PC-9 (cell line): Measurements from ENCODE around the gene ASTN2. TPM values are rescaled to one million over a fixed set of nuclear protein-coding genes. Genes with fewer than 3 reads are reported as not detected.

ENCODE experiments used
- BruUV-seq: library from RNA; stranded (reverse); fragments of 400-500 nt; replicated peaks from 2 replicates; lab custom pipeline; 2021; lab: Mats Ljungman, UMichigan
- CTCF ChIA-PET: fragments of 300-600 bp; sonication (Branson Sonifier 250); formaldehyde crosslinking; loops from one replicate; lab custom pipeline; 2022; ENCODE audit warnings: antibody characterized with exemption; lab: Charles Lee
- POLR2A ChIA-PET: fragments of 300-600 bp; sonication (Branson Sonifier 250); formaldehyde crosslinking; loops from one replicate; lab custom pipeline; 2022; ENCODE audit warnings: antibody characterized with exemption; ENCODE audit not compliant: unreplicated experiment; lab: Charles Lee
- DNase-seq, 2 experiments: peaks; one replicate each; pipeline versions ENCODE4 v3.0.0 to v3.0.0-alpha.2; 2015 to 2022; ENCODE audit warnings: mixed read lengths in 1 of 2
- H2AFZ ChIP-seq: fragments of 200-600 bp; sonication (generic); 2 replicates; pipeline ENCODE4 v1.8.1; 2017; ENCODE audit warnings: antibody characterized with exemption
- H3F3A ChIP-seq: fragments of 200-600 bp; sonication (generic); 2 replicates; pipeline ENCODE4 v1.8.1; 2017; ENCODE audit warnings: antibody characterized with exemption, mild to moderate bottlenecking, low read depth; ENCODE audit not compliant: insufficient read depth
- H3K27ac ChIP-seq: fragments of 200-600 bp; sonication (generic); 2 replicates; pipeline ENCODE4 v1.6.1; 2016; ENCODE audit warnings: mixed run types
- H3K27me3 ChIP-seq: fragments of 200-600 bp; sonication (generic); 2 replicates; pipeline ENCODE4 v1.6.1; 2016; ENCODE audit warnings: low read depth, mixed run types; ENCODE audit not compliant: insufficient read depth
- H3K36me3 ChIP-seq: fragments of 200-600 bp; sonication (generic); 2 replicates; pipeline ENCODE4 v1.6.1; 2016; ENCODE audit warnings: low read depth, mixed run types
- H3K4me1 ChIP-seq: fragments of 200-600 bp; sonication (generic); replicated peaks from 2 replicates; pipeline ENCODE4 v1.6.1; 2016; ENCODE audit warnings: mixed run types; ENCODE audit not compliant: insufficient read depth
- H3K4me2 ChIP-seq: fragments of 200-600 bp; sonication (generic); 2 replicates; pipeline ENCODE4 v1.6.1; 2017; ENCODE audit warnings: mixed run types
- H3K4me3 ChIP-seq: fragments of 200-600 bp; sonication (generic); 2 replicates; pipeline ENCODE4 v1.6.1; 2016; ENCODE audit warnings: mixed run types
- H3K79me2 ChIP-seq: fragments of 200-600 bp; sonication (generic); 2 replicates; pipeline ENCODE4 v1.6.1; 2017; ENCODE audit warnings: low read depth, mixed run types
- H3K9me2 ChIP-seq: fragments of 200-600 bp; sonication (generic); 2 replicates; pipeline ENCODE4 v1.8.1; 2017; ENCODE audit warnings: mild to moderate bottlenecking; ENCODE audit not compliant: insufficient read depth
- H3K9me3 ChIP-seq: fragments of 200-600 bp; sonication (generic); 2 replicates; pipeline ENCODE4 v1.8.1; 2016; ENCODE audit warnings: low read depth; ENCODE audit not compliant: insufficient read depth
- H4K20me1 ChIP-seq: fragments of 200-600 bp; sonication (generic); 2 replicates; pipeline ENCODE4 v1.8.1; 2017; ENCODE audit not compliant: insufficient read depth
- EZH2 ChIP-seq: fragments of 200-600 bp; sonication (generic); IDR thresholded peaks from 2 replicates; pipeline ENCODE4 v1.8.0; 2017; ENCODE audit warnings: antibody characterized with exemption, low read depth
- intact Hi-C: fragments of 100-400 bp; cut with micrococcal nuclease; formaldehyde crosslinking; loops from one replicate; pipeline ENCODE4 v1.10.0; 2022; ENCODE audit not compliant: unreplicated experiment
- total RNA-seq: library from RNA; stranded (reverse); gene quantifications from 2 replicates; pipeline ENCODE4 v1.2.3, GENCODE V29; 2021
- TF ChIP-seq, protein P1 (sequence below): fragments of 200-600 bp; sonication (generic); conservative IDR thresholded peaks from 2 replicates; pipeline ENCODE4 v1.6.1; 2017; ENCODE audit warnings: mixed run types, antibody characterized with exemption, mild to moderate bottlenecking, moderate library complexity

The ASTN2 gene
- total RNA-seq, 1 experiment from 2014 or later = 6.2 TPM

DNA sequence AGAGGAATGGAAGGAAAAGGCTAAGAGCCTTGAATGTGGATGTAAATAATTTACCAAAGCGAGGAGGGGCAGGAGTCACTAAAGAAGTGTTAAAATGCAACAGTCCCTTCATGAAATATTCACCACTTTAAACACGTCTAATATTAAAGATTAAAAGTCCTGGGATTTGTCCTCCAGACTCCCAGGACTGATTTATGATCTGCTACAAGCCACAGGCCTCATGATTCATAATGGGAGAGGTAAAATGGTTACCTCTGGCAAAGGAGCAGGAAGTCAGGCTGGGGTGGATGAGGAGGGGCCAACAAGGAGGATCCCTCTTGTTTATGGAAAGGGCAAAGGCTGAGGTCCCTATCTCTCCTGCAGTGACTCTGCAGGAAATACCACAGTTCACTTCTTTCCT, 435.4 kb downstream of the ASTN2 start:
- H3K9me2 ChIP-seq = no peaks in the 10 kb centered on the region
- H3K36me3 ChIP-seq = no peaks in the 10 kb centered on the region
- no peaks in the 10 kb centered on the region for H4K20me1 ChIP-seq
- POLR2A ChIA-PET = no interaction called here
- TF ChIP-seq EZH2 = no peak
- TF ChIP-seq, protein P1, sequence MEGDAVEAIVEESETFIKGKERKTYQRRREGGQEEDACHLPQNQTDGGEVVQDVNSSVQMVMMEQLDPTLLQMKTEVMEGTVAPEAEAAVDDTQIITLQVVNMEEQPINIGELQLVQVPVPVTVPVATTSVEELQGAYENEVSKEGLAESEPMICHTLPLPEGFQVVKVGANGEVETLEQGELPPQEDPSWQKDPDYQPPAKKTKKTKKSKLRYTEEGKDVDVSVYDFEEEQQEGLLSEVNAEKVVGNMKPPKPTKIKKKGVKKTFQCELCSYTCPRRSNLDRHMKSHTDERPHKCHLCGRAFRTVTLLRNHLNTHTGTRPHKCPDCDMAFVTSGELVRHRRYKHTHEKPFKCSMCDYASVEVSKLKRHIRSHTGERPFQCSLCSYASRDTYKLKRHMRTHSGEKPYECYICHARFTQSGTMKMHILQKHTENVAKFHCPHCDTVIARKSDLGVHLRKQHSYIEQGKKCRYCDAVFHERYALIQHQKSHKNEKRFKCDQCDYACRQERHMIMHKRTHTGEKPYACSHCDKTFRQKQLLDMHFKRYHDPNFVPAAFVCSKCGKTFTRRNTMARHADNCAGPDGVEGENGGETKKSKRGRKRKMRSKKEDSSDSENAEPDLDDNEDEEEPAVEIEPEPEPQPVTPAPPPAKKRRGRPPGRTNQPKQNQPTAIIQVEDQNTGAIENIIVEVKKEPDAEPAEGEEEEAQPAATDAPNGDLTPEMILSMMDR = no peak
- no peak for DNase-seq
- no peaks in the 10 kb centered on the region for H3F3A ChIP-seq
- peaks cover 18% of the 10 kb centered on the region for H3K4me1 ChIP-seq
- H3K9me3 ChIP-seq = no peaks in the 10 kb centered on the region
- H2AFZ ChIP-seq = no peak overlapping the region
- no TSS peak for BruUV-seq
- no peak overlapping the region for H3K27ac ChIP-seq
- CTCF ChIA-PET = no interaction called here
- H3K27me3 ChIP-seq = no peaks in the 10 kb centered on the region
- H3K79me2 ChIP-seq = no peaks in the 10 kb centered on the region
- H3K4me2 ChIP-seq = no peak overlapping the region
- intact Hi-C loops = no loop called here
- H3K4me3 ChIP-seq = no peak overlapping the region

DNA sequence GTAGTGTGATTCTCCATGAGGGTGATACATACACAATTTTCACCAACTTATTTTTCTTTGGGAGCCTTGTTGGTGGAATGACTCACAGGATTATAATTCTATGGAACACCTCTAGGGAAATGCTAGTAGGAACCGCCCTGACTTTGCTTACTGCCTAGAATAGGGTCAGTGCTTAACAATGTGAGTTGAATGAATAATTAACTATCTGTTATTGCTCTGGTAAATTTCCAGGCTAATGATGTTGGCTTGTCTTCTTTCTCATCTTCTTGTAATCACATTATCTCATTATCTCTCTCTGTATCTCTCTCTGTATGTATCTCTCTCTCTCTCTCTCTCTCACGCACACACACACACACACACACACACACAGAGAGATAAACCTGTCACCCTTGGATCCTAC, 436.7 kb downstream of the ASTN2 start:
- Histone ChIP-seq H2AFZ (no peak overlapping the region), H3K4me1 (peaks cover 18% of the 10 kb centered on the region), H3K4me2 (no peak overlapping the region), H3K27ac (no peak overlapping the region), H3K4me3 (no peak overlapping the region), H3K9me3 (no peaks in the 10 kb centered on the region), H4K20me1 (no peaks in the 10 kb centered on the region), H3F3A (no peaks in the 10 kb centered on the region), H3K9me2 (no peaks in the 10 kb centered on the region), H3K27me3 (no peaks in the 10 kb centered on the region), H3K36me3 (no peaks in the 10 kb centered on the region), H3K79me2 (no peaks in the 10 kb centered on the region)
- DNase-seq = no peak
- ChIA-PET POLR2A (no interaction called here), CTCF (no interaction called here)
- no peak for TF ChIP-seq EZH2
- TF ChIP-seq, protein P1 = no peak
- intact Hi-C loops = no loop called here
- no TSS peak for BruUV-seq

DNA sequence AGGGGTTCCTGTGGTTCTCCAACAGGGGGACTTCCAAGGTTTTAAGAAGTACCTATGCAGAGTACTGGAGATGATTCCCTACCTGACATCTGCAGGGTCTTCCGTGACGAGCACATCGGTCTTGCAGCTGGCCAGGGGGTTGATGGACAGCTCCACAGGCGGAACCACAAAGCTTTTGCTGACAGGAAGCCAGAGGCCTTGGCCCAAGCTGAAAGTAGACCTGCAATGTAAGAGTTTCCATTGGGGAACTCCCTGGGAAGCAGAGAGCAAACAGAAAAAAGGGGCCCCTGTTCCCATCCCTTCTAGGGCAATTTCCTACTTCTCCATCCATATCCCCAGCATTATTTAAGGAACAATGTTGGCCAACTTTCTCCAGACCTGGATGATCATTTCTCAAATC, 439.7 kb downstream of the ASTN2 start:
- Histone ChIP-seq H3F3A (no peaks in the 10 kb centered on the region), H3K4me3 (no peak overlapping the region), H3K4me1 (peaks cover 18% of the 10 kb centered on the region), H3K79me2 (no peaks in the 10 kb centered on the region), H3K36me3 (no peaks in the 10 kb centered on the region), H3K27me3 (no peaks in the 10 kb centered on the region), H3K27ac (no peak overlapping the region), H3K4me2 (no peak overlapping the region), H2AFZ (no peak overlapping the region), H4K20me1 (no peaks in the 10 kb centered on the region), H3K9me2 (no peaks in the 10 kb centered on the region), H3K9me3 (no peaks in the 10 kb centered on the region)
- intact Hi-C loops = no loop called here
- no peak for DNase-seq
- ChIA-PET CTCF (no interaction called here), POLR2A (no interaction called here)
- TF ChIP-seq, protein P1 = no peak
- TF ChIP-seq EZH2 = no peak
- no TSS peak for BruUV-seq
